Testis (tissue), 3 donors: ENCODE results near the gene FANCD2OS. TPM values are rescaled to one million over a fixed set of nuclear protein-coding genes. Genes with fewer than 3 reads are reported as not detected.
"Not testable (repeated sequence)": the region's sequence is repeated elsewhere in the genome, so short reads cannot be mapped to it uniquely, and the experiment has no call there.

ENCODE experiments used
- DNase-seq: peaks from one replicate; pipeline ENCODE4 v3.0.0-alpha.2; 2019
- H3K27ac ChIP-seq, 2 donors: fragments of 200-600 bp; sonication (generic); one replicate each; pipeline ENCODE4 v1.5.1; 2019
- H3K27me3 ChIP-seq: fragments of 200-600 bp; sonication (generic); one replicate; pipeline ENCODE4 v1.5.1; 2019
- H3K36me3 ChIP-seq: fragments of 200-600 bp; sonication (generic); one replicate; pipeline ENCODE4 v1.5.1; 2017; ENCODE audit warnings: low read depth; ENCODE audit errors: missing control alignments
- H3K4me1 ChIP-seq: fragments of 200-600 bp; sonication (generic); one replicate; pipeline ENCODE4 v1.5.1; 2019
- H3K4me3 ChIP-seq, 2 donors: fragments of 200-600 bp; sonication (generic); one replicate each; pipeline ENCODE4 v1.5.1; 2017 to 2019
- H3K9me3 ChIP-seq: fragments of 200-600 bp; sonication (generic); one replicate; pipeline ENCODE4 v1.5.1; 2017
- CTCF ChIP-seq, 3 experiments: fragments of 450-650 bp in 2 of 3; fragments of 200-600 bp in 1 of 3; sonication (generic) in 1 of 3; IDR thresholded peaks; one replicate each; pipeline ENCODE4 v1.5.1; 2016 to 2019; ENCODE audit warnings: antibody characterized with exemption in 3 of 3, mild to moderate bottlenecking in 2 of 3, moderate library complexity in 1 of 3
- POLR2A ChIP-seq: fragments of 450-650 bp; IDR thresholded peaks from one replicate; pipeline ENCODE4 v1.6.1; 2017; ENCODE audit warnings: antibody characterized with exemption, mild to moderate bottlenecking, moderate library complexity
- WGBS, 2 donors: methylation state at CpG; one replicate each; pipeline ENCODE4 v1.1.5; 2018; 5-methylcytosine and 5-hydroxymethylcytosine counted together
- intact Hi-C: fragments of 100-400 bp; cut with DNase I; formaldehyde crosslinking; loops from one replicate; pipeline ENCODE4 v1.15.1; 2023; ENCODE audit warnings: low total_unique reads
- polyA plus RNA-seq: library from polyadenylated mRNA; stranded (reverse); fragments of 350-450 nt; fragmentation: Illumina TruSeq; extraction: RNeasy Lipid Tissue Mini Kit (QIAGEN cat#74804); gene quantifications from one replicate; pipeline ENCODE4 v1.2.3, GENCODE V29; 2014; ENCODE audit warnings: low read depth, low replicate concordance; ENCODE audit not compliant: insufficient read depth
- total RNA-seq, 2 donors: library from RNA; depleted of rRNA; stranded (reverse); fragments of >200 nt; gene quantifications; one replicate each; pipeline ENCODE4 v1.2.3, GENCODE V29; 2016

Gene FANCD2OS
- total and polyA plus RNA-seq, 3 donors from 2014 or later, result 14.3 to 118 (median 25.8) TPM

DNA sequence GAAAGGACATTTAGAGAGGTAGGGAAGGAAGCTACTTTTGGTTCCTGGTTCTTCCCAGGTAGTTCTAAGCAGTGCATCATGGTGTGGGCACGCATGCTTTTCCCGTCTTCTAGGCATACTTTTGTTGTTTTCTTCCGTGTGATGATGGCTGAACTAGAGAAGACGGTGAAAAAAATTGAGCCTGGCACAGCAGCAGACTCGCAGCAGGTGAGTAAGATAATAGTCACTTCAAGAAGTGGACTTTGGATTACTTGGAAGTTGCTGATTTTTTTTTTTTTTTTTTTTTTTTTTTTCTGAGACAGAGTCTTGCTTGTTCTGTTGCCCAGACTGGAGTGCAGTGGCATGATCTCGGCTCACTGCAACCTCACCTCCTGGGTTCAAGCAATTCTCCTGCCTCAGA lies 17.9 kb downstream of the FANCD2OS start:
- Histone ChIP-seq H3K27me3 (no peaks in the 10 kb centered on the region), H3K9me3 (no peaks in the 10 kb centered on the region), H3K4me3 (no peak overlapping the region), H3K4me1 (no peaks in the 10 kb centered on the region), H3K27ac (no peak overlapping the region), H3K36me3 (no peaks in the 10 kb centered on the region)
- no peak for TF ChIP-seq POLR2A
- no peak for TF ChIP-seq CTCF (IDR thresholded peaks at IDR 0.05)
- WGBS, 2 donors, result 94 to 98% methylated on average over 6 of the region's 6 CpGs
- DNase-seq, result no peak
- intact Hi-C loops, result no loop called here

DNA sequence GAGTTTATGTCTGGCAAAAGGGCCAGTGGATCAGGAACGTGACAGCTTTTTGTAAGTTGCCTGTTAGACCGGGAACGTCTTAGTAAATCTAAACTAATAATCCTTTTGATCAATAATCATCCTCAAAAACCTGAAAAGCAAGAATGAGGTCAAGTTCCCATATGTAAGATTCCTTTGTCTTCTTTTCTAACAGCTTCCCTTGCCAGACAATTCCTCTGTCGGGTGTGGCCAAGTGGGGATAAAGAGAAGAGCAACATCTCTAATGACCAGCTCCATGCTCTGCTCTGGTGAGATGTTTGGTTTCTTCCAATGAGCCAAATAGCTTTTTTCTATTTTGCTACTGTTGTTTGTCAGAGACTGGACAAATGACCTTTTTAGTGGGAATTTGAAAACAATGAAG lies 19.8 kb downstream of the FANCD2OS start:
- no peaks in the 10 kb centered on the region for H3K9me3 ChIP-seq
- no peaks in the 10 kb centered on the region for H3K27me3 ChIP-seq
- 88% methylated on average over 4 of the region's 4 CpGs for WGBS, 2 donors
- intact Hi-C loops, result no loop called here
- no peaks in the 10 kb centered on the region for H3K36me3 ChIP-seq
- no peak overlapping the region for H3K4me3 ChIP-seq
- no peak overlapping the region for H3K27ac ChIP-seq
- no peak for DNase-seq
- no peaks in the 10 kb centered on the region for H3K4me1 ChIP-seq
- no peak for TF ChIP-seq CTCF (IDR thresholded peaks at IDR 0.05)
- TF ChIP-seq POLR2A, result no peak

- TF ChIP-seq POLR2A (no peak), CTCF (IDR thresholded peaks at IDR 0.05) (no peak)
- 94 to 97% methylated on average over 1 of the region's 1 CpG for WGBS, 2 donors
- H3K36me3 ChIP-seq, result no peaks in the 10 kb centered on the region
- intact Hi-C loops, result no loop called here
- H3K27ac ChIP-seq, result no peak overlapping the region
- no peaks in the 10 kb centered on the region for H3K27me3 ChIP-seq
- H3K4me3 ChIP-seq, result no peak overlapping the region
- no peak for DNase-seq
- no peaks in the 10 kb centered on the region for H3K4me1 ChIP-seq
- H3K9me3 ChIP-seq, result no peaks in the 10 kb centered on the region
These were observed 22.3 kb downstream of the FANCD2OS start for GRCh38 chr3:10085738-10086137.

DNA sequence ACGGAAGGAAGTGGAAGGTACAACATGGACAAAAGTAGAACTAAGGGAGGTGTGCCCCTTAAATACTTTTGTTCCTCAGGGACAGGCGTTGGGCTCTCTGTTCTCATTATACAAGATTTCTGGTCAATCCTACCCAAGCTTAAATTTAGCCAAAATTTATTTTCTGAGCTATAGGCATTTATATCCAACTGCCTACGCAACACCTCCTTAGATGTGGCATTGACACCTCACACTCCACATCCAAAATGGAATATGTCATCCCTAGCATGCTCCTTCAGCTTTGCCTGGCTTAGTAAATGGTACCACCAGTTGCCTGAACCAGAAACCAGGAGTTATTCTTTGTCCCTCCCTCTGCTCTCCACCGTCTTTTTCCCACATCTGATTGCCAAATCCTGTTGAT lies 26.2 kb downstream of the FANCD2OS start:
- H3K4me3 ChIP-seq, result no peak overlapping the region
- DNase-seq, result no peak
- TF ChIP-seq CTCF (IDR thresholded peaks at IDR 0.05), result no peak
- WGBS, 2 donors, result 97% methylated on average over 4 of the region's 4 CpGs
- intact Hi-C loops, result no loop called here
- no peak overlapping the region for H3K27ac ChIP-seq
- no peaks in the 10 kb centered on the region for H3K9me3 ChIP-seq
- H3K4me1 ChIP-seq, result no peaks in the 10 kb centered on the region
- no peaks in the 10 kb centered on the region for H3K36me3 ChIP-seq
- no peaks in the 10 kb centered on the region for H3K27me3 ChIP-seq

GRCh38 chr3:10074666-10075065 lies 33.4 kb downstream of the FANCD2OS start:
- no peak overlapping the region for H3K4me3 ChIP-seq
- DNase-seq, result no peak
- TF ChIP-seq POLR2A (no peak), CTCF (IDR thresholded peaks at IDR 0.05) (no peak)
- no peak overlapping the region for H3K27ac ChIP-seq
- no peaks in the 10 kb centered on the region for H3K27me3 ChIP-seq
- no peaks in the 10 kb centered on the region for H3K4me1 ChIP-seq
- H3K36me3 ChIP-seq, result no peaks in the 10 kb centered on the region
- intact Hi-C loops, result no loop called here
- no peaks in the 10 kb centered on the region for H3K9me3 ChIP-seq

DNA sequence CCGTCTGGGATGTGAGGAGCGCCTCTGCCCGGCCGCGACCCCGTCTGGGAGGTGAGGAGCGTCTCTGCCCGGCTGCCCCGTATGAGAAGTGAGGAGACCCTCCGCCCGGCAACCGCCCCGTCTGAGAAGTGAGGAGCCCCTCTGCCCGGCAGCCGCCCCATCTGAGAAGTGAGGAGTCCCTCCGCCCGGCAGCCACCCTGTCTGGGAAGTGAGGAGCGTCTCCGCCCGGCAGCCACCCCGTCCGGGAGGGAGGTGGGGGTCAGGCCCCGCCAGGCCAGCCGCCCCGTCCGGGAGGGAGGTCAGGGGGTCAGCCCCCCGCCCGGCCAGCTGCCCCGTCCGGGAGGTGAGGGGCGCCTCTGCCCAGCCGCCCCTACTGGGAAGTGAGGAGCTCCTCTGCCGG lies 38.0 kb downstream of the FANCD2OS start:
- intact Hi-C loops, DNase-seq, H3K9me3 ChIP-seq, H3K27me3 ChIP-seq, H3K27ac ChIP-seq, H3K36me3 ChIP-seq, H3K4me3 ChIP-seq, H3K4me1 ChIP-seq: not testable (repeated sequence)
- WGBS, 2 donors, result 60% methylated on average over 1 to 20 of the region's 33 CpGs
